Neutrophil (primary cell): ENCODE measurements around the gene MLLT3.

Experiments
- H3K27ac ChIP-seq: fragments of 200-600 bp; sonication (generic); 2 replicates; pipeline ENCODE4 v1.5.1; 2016; ENCODE audit warnings: mild to moderate bottlenecking, moderate library complexity
- H3K27me3 ChIP-seq: fragments of 200-600 bp; sonication (generic); 2 replicates; pipeline ENCODE4 v1.6.0; 2016; ENCODE audit warnings: mild to moderate bottlenecking
- H3K36me3 ChIP-seq: fragments of 200-600 bp; sonication (generic); 2 replicates; pipeline ENCODE4 v1.5.1; 2017
- H3K4me1 ChIP-seq, 2 experiments: fragments of 200-600 bp in 1 of 2; sonication (generic) in 1 of 2; 1 replicate in 1 of 2; 2 replicates in 1 of 2; pipeline versions ENCODE4 v1.5.1 to v1.6.1; 2013 to 2016; ENCODE audit warnings: low read depth in 1 of 2, low read length in 1 of 2, mild to moderate bottlenecking in 1 of 2, moderate library complexity in 1 of 2; ENCODE audit not compliant: control insufficient read depth in 1 of 2, insufficient read depth in 1 of 2
- H3K4me3 ChIP-seq, 2 experiments: fragments of 200-600 bp in 1 of 2; sonication (generic) in 1 of 2; 1 replicate in 1 of 2; 2 replicates in 1 of 2; pipeline ENCODE4 v1.5.1; 2013 to 2016; ENCODE audit warnings: low read depth in 1 of 2, low read length in 1 of 2, mild to moderate bottlenecking in 1 of 2, moderate library complexity in 1 of 2
- H3K9me3 ChIP-seq: fragments of 200-600 bp; sonication (generic); 2 replicates; pipeline ENCODE4 v1.5.1; 2016
- CTCF ChIP-seq: fragments of 200-600 bp; sonication (generic); IDR thresholded peaks from 2 replicates; pipeline ENCODE4 v1.5.1; 2016; ENCODE audit warnings: antibody characterized with exemption

MLLT3 gene

GRCh38 chr9:20496328-20496727 is 126.0 kb downstream of the MLLT3 start:
- no peak overlapping the region for H3K4me3 ChIP-seq
- no peaks in the 10 kb centered on the region for H3K4me1 ChIP-seq
- no peaks in the 10 kb centered on the region for H3K9me3 ChIP-seq
- no peaks in the 10 kb centered on the region for H3K36me3 ChIP-seq
- no peak for TF ChIP-seq CTCF
- no peak overlapping the region for H3K27ac ChIP-seq
- no peaks in the 10 kb centered on the region for H3K27me3 ChIP-seq

GRCh38 chr9:20495098-20495497 is 127.2 kb downstream of the MLLT3 start:
- no peak overlapping the region for H3K27ac ChIP-seq
- no peak overlapping the region for H3K4me3 ChIP-seq
- no peak for TF ChIP-seq CTCF
- no peaks in the 10 kb centered on the region for H3K27me3 ChIP-seq
- H3K4me1 ChIP-seq = no peaks in the 10 kb centered on the region
- no peaks in the 10 kb centered on the region for H3K9me3 ChIP-seq
- no peaks in the 10 kb centered on the region for H3K36me3 ChIP-seq

- Histone ChIP-seq H3K4me3 (no peak overlapping the region), H3K27me3 (no peaks in the 10 kb centered on the region), H3K27ac (no peak overlapping the region), H3K9me3 (no peaks in the 10 kb centered on the region), H3K4me1 (no peaks in the 10 kb centered on the region), H3K36me3 (no peaks in the 10 kb centered on the region)
- TF ChIP-seq CTCF = no peak
Measured at GRCh38 chr9:20494035-20494434, 128.3 kb downstream of the MLLT3 start.

- TF ChIP-seq CTCF = no peak
Measured at GRCh38 chr9:20492772-20493171, 129.5 kb downstream of the MLLT3 start.

GRCh38 chr9:20491612-20492011 is 130.7 kb downstream of the MLLT3 start:
- no peaks in the 10 kb centered on the region for H3K9me3 ChIP-seq
- H3K4me3 ChIP-seq = no peak overlapping the region
- no peaks in the 10 kb centered on the region for H3K4me1 ChIP-seq
- no peaks in the 10 kb centered on the region for H3K27me3 ChIP-seq
- TF ChIP-seq CTCF = no peak
- no peaks in the 10 kb centered on the region for H3K36me3 ChIP-seq
- no peak overlapping the region for H3K27ac ChIP-seq

More at GRCh38 chr9:20492772-20493171, 129.5 kb downstream of the MLLT3 start:
- no peaks in the 10 kb centered on the region for H3K36me3 ChIP-seq
- no peak overlapping the region for H3K27ac ChIP-seq
- no peaks in the 10 kb centered on the region for H3K27me3 ChIP-seq
- H3K9me3 ChIP-seq = no peaks in the 10 kb centered on the region
- H3K4me1 ChIP-seq = no peaks in the 10 kb centered on the region
- H3K4me3 ChIP-seq = no peak overlapping the region
